Dermis blood vessel endothelial cell (primary cell): ENCODE data around the gene VSTM2A. TPM values are rescaled to one million over a fixed set of nuclear protein-coding genes. Genes with fewer than 3 reads are reported as not detected.
"Not testable (repeated sequence)": the region's sequence is repeated elsewhere in the genome, so short reads cannot be mapped to it uniquely, and the experiment has no call there.

Experiments
- DNase-seq: peaks from one replicate; pipeline ENCODE4 v3.0.0; 2010
- total RNA-seq: library from RNA; depleted of rRNA; stranded (reverse); fragments of >200 nt; gene quantifications from 2 replicates; pipeline ENCODE4 v1.2.3, GENCODE V29; 2014

Gene VSTM2A
- not detected in 2 replicates for total RNA-seq

GRCh38 chr7:54541669-54542625, at the start of gene VSTM2A:
VSTM2A (plus strand) TSS chr7:54542375; CDS start chr7:54542731, 356 bp downstream.
- no peak for DNase-seq

GRCh38 chr7:54504531-54504930, 37.6 kb upstream of the VSTM2A start:
- DNase-seq: not testable (repeated sequence)

- no peak for DNase-seq
Observed at GRCh38 chr7:54529568-54529967, 12.6 kb upstream of the VSTM2A start.

GRCh38 chr7:54538122-54538521, 4.1 kb upstream of the VSTM2A start:
- DNase-seq: no peak

GRCh38 chr7:54543051-54543488, 895 bp downstream of the VSTM2A start:
- DNase-seq: peak; percentile 10

- DNase-seq: no peak
Observed at GRCh38 chr7:54544149-54544526, 2.0 kb downstream of the VSTM2A start.

- no peak for DNase-seq
Observed at GRCh38 chr7:54544527-54545240, 2.5 kb downstream of the VSTM2A start.

- DNase-seq: no peak
Observed at GRCh38 chr7:54545241-54545563, 3.0 kb downstream of the VSTM2A start.

GRCh38 chr7:54546081-54546985, 4.2 kb downstream of the VSTM2A start:
- peak; percentile 1 for DNase-seq

GRCh38 chr7:54546986-54547314, 4.8 kb downstream of the VSTM2A start:
- DNase-seq: no peak

- no peak for DNase-seq
Observed at GRCh38 chr7:54550471-54550870, 8.3 kb downstream of the VSTM2A start.

- no peak for DNase-seq
Observed at GRCh38 chr7:54556121-54556520, 13.9 kb downstream of the VSTM2A start.

- no peak for DNase-seq
Observed at GRCh38 chr7:54559401-54559800, 17.2 kb downstream of the VSTM2A start.

GRCh38 chr7:54560198-54560597, 18.0 kb downstream of the VSTM2A start:
- DNase-seq: no peak

GRCh38 chr7:54560723-54561122, 18.5 kb downstream of the VSTM2A start:
- no peak for DNase-seq

- DNase-seq: no peak
Observed at GRCh38 chr7:54563329-54563916, 21.2 kb downstream of the VSTM2A start.

GRCh38 chr7:54565432-54565831, 23.3 kb downstream of the VSTM2A start:
- no peak for DNase-seq

- DNase-seq: no peak
Observed at GRCh38 chr7:54581511-54581910, 39.3 kb downstream of the VSTM2A start.

- DNase-seq: no peak
Observed at GRCh38 chr7:54591404-54592386, 49.5 kb downstream of the VSTM2A start.

- no peak for DNase-seq
Observed at GRCh38 chr7:54596747-54597146, 54.6 kb downstream of the VSTM2A start.

- no peak for DNase-seq
Observed at GRCh38 chr7:54615537-54615936, 73.4 kb downstream of the VSTM2A start.
